Glutamatergic neuron (in vitro differentiated cells): Measurements from ENCODE around the gene DTNB. TPM values are rescaled to one million over a fixed set of nuclear protein-coding genes. Genes with fewer than 3 reads are reported as not detected.

Experiments
- DNase-seq: peaks from one replicate; pipeline ENCODE4 v3.0.0; 2022
- H3K27ac Mint-ChIP-seq: one replicate; pipeline ENCODE4 v1.8.0; 2020; ENCODE audit warnings: mild to moderate bottlenecking, mixed read lengths, inconsistent platforms; ENCODE audit not compliant: unreplicated experiment
- H3K27me3 Mint-ChIP-seq: one replicate; pipeline ENCODE4 v1.8.0; 2020; ENCODE audit warnings: mild to moderate bottlenecking, moderate library complexity, mixed read lengths, inconsistent platforms; ENCODE audit not compliant: unreplicated experiment
- H3K36me3 Mint-ChIP-seq: one replicate; pipeline ENCODE4 v1.8.0; 2020; ENCODE audit warnings: mild to moderate bottlenecking, mixed read lengths, inconsistent platforms; ENCODE audit not compliant: unreplicated experiment
- H3K4me1 Mint-ChIP-seq: one replicate; pipeline ENCODE4 v1.8.0; 2020; ENCODE audit warnings: mild to moderate bottlenecking, low read depth, mixed read lengths, inconsistent platforms; ENCODE audit not compliant: unreplicated experiment
- H3K4me3 Mint-ChIP-seq: one replicate; pipeline ENCODE4 v1.8.0; 2020; ENCODE audit warnings: mild to moderate bottlenecking, mixed read lengths, inconsistent platforms; ENCODE audit not compliant: unreplicated experiment
- H3K9me3 Mint-ChIP-seq: one replicate; pipeline ENCODE4 v1.8.0; 2020; ENCODE audit warnings: mild to moderate bottlenecking, moderate library complexity, mixed read lengths, inconsistent platforms; ENCODE audit not compliant: unreplicated experiment
- CTCF ChIP-seq: fragments of 200-600 bp; sonication (generic); IDR thresholded peaks from one replicate; pipeline ENCODE4 v1.5.0; 2021; ENCODE audit not compliant: partially characterized antibody, unreplicated experiment
- total RNA-seq: library from RNA; stranded (reverse); fragmentation: NEBNext Ultra II Directional; extraction: Animal tissue kit (Norgen Biotek cat#: 25700); gene quantifications from one replicate; pipeline ENCODE4 v1.2.1, GENCODE V29; 2021; ENCODE audit not compliant: unreplicated experiment

DTNB gene
- total RNA-seq, 1 donor from 2014 or later: 41.7 TPM

- no peak for TF ChIP-seq CTCF
- no peaks in the 10 kb centered on the region for H3K9me3 Mint-ChIP-seq
- no peaks in the 10 kb centered on the region for H3K4me1 Mint-ChIP-seq
- H3K27me3 Mint-ChIP-seq: peaks cover 2% of the 10 kb centered on the region
- no peaks in the 10 kb centered on the region for H3K36me3 Mint-ChIP-seq
- no peak overlapping the region for H3K27ac Mint-ChIP-seq
- no peak overlapping the region for H3K4me3 Mint-ChIP-seq
- DNase-seq: no peak
Measured at GRCh38 chr2:25620711-25621110, 52.7 kb downstream of the DTNB start.

GRCh38 chr2:25620077-25620476 lies 53.3 kb downstream of the DTNB start:
- H3K27ac Mint-ChIP-seq: peak overlapping the region; percentile 28

GRCh38 chr2:25619185-25619584 lies 54.2 kb downstream of the DTNB start:
- DNase-seq: no peak

More at GRCh38 chr2:25620077-25620476, 53.3 kb downstream of the DTNB start:
- Mint-ChIP-seq H3K36me3 (no peaks in the 10 kb centered on the region), H3K4me3 (no peak overlapping the region), H3K9me3 (no peaks in the 10 kb centered on the region), H3K27me3 (peaks cover 2% of the 10 kb centered on the region), H3K4me1 (no peaks in the 10 kb centered on the region)
- DNase-seq: no peak
- no peak for TF ChIP-seq CTCF

GRCh38 chr2:25618676-25619075 lies 54.7 kb downstream of the DTNB start:
- H3K27me3 Mint-ChIP-seq: peaks cover 2% of the 10 kb centered on the region
- H3K4me1 Mint-ChIP-seq: no peaks in the 10 kb centered on the region
- H3K4me3 Mint-ChIP-seq: no peak overlapping the region
- no peak for DNase-seq
- no peaks in the 10 kb centered on the region for H3K9me3 Mint-ChIP-seq
- H3K27ac Mint-ChIP-seq: no peak overlapping the region
- H3K36me3 Mint-ChIP-seq: peaks cover 3% of the 10 kb centered on the region
- TF ChIP-seq CTCF: no peak

More at GRCh38 chr2:25619185-25619584, 54.2 kb downstream of the DTNB start:
- peaks cover 1% of the 10 kb centered on the region for H3K36me3 Mint-ChIP-seq
- no peaks in the 10 kb centered on the region for H3K4me1 Mint-ChIP-seq
- peaks cover 2% of the 10 kb centered on the region for H3K27me3 Mint-ChIP-seq
- TF ChIP-seq CTCF: no peak
- no peak overlapping the region for H3K27ac Mint-ChIP-seq
- H3K9me3 Mint-ChIP-seq: no peaks in the 10 kb centered on the region
- no peak overlapping the region for H3K4me3 Mint-ChIP-seq

GRCh38 chr2:25617948-25618646 lies 55.3 kb downstream of the DTNB start:
- Mint-ChIP-seq H3K27ac (no peak overlapping the region), H3K4me3 (no peak overlapping the region), H3K9me3 (no peaks in the 10 kb centered on the region), H3K36me3 (peaks cover 3% of the 10 kb centered on the region), H3K27me3 (peaks cover 2% of the 10 kb centered on the region), H3K4me1 (no peaks in the 10 kb centered on the region)
- no peak for DNase-seq
- no peak for TF ChIP-seq CTCF
